Thyroid gland (tissue), 4 donors: Measurements from ENCODE around the gene C6orf58.

ENCODE experiments used
- POLR2A ChIP-seq, 2 donors: fragments of 450-650 bp; IDR thresholded peaks; one replicate each; pipeline ENCODE4 v1.6.1; 2017; ENCODE audit warnings: antibody characterized with exemption in 2 of 2, mild to moderate bottlenecking in 2 of 2, moderate library complexity in 1 of 2
- TF ChIP-seq, protein P1 (sequence below), 6 experiments: fragments of 200-600 bp in 3 of 6; fragments of 450-650 bp in 3 of 6; sonication (generic) in 3 of 6; IDR thresholded peaks; one replicate each; pipeline ENCODE4 v1.5.1; 2016 to 2019; ENCODE audit warnings: antibody characterized with exemption in 6 of 6, mild to moderate bottlenecking in 2 of 6, inconsistent platforms in 1 of 6, moderate library complexity in 1 of 6

DNA sequence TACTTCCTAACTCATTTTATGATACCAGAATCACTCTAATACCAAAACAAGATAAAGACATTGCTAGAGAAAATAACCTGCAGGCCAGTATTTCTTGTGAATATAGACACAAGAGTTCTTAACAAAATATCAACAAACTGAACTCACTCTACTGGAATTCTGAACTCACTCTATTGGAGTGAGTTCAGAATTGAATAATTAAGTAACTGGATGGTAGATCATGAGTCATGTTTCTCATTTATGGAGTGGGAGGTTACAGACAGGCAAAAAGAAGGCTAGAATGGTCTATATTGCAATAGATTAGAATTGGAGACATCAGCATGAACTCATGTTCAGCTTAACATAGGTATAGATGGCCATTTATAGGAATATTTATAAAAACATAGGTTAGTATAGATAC lies 26.6 kb upstream of the C6orf58 start:
- TF ChIP-seq, protein P1, sequence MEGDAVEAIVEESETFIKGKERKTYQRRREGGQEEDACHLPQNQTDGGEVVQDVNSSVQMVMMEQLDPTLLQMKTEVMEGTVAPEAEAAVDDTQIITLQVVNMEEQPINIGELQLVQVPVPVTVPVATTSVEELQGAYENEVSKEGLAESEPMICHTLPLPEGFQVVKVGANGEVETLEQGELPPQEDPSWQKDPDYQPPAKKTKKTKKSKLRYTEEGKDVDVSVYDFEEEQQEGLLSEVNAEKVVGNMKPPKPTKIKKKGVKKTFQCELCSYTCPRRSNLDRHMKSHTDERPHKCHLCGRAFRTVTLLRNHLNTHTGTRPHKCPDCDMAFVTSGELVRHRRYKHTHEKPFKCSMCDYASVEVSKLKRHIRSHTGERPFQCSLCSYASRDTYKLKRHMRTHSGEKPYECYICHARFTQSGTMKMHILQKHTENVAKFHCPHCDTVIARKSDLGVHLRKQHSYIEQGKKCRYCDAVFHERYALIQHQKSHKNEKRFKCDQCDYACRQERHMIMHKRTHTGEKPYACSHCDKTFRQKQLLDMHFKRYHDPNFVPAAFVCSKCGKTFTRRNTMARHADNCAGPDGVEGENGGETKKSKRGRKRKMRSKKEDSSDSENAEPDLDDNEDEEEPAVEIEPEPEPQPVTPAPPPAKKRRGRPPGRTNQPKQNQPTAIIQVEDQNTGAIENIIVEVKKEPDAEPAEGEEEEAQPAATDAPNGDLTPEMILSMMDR (IDR thresholded peaks at IDR 0.05): no peak
- no peak for TF ChIP-seq POLR2A (IDR thresholded peaks at IDR 0.05)
